Hepatic stellate cell (primary cell): ENCODE measurements around the gene MLXIP.

ENCODE experiments used
- DNase-seq: peaks from one replicate; pipeline ENCODE4 v3.0.0; 2011; ENCODE audit warnings: low spot score

MLXIP gene

DNA sequence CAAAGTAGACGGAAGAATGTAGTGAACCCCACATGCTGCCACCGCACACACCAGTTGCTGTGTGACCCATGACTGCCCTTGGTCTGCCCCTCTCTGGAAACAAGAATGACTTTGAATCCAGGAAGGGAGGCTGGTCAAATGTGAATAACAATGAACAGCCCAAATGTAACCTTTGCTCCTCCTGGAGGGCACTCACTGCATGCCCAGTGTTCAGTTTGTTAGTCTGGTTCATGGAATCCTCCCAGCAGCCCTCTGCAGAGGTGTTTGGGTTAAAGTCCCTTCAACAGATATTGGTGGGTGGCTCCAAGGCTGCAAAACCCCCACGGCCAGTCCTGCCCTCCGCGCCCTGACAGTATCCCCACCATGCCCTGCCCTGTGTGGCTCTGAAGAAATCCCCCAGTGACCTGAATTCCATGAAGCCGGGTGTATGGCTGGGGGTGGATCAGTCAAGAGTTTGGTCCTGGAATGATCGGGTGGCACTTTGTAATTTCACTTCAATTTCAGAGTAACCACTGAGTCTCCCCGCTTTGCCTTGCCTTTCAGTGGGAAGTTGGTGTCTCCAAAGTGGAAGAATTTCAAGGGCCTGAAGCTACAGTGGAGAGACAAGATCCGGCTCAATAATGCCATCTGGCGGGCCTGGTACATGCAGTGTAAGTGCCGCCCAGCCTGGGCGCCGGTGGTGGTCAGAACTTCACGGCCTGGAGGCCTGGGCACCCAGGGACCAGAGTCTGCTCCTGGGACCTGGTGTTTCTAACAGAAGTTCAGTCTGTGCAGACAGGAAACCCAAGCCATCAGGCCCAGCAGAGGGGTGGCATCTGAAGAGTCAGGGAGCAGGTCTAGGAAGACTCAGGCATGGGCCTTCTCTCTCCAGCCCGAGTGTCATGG, 48.4 kb downstream of the MLXIP start:
- no peak for DNase-seq

DNA sequence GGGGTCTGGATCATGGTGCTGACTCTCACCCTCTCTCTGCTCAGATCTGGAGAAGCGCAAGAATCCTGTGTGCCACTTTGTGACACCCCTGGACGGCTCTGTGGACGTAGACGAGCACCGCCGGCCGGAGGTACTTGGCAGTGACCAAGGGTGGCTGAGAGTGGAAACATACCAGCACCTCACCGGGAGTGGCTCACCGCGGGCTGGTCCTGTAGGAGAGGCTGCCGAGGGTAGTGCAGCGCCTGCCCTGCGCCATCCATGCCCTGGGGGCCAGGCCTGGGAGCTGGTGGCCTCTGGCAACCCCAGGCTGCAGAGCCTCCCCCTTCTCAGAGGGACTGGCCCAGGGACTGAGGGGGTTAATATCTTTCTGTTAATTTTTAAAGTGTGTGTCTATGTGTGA, 49.3 kb downstream of the MLXIP start:
- no peak for DNase-seq

DNA sequence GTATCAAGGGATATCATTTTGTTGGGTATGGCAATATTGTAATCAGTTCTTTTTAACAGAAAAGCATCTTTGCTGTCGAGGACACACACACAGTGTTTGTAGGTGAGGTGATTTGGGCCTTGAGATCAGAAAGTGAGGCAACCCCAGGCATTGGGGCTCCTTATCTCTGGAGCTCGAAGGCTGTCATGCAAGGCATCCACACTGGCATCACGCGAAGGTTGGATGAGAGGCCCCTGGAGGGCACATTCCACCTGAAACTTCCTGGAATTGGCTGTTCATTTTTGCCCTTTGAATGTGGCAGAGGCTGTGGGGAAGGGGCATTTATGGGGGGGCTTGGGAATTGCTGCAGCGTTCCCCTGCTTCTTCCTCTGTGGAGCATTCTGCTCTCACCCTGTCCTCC, 49.9 kb downstream of the MLXIP start:
- no peak for DNase-seq

DNA sequence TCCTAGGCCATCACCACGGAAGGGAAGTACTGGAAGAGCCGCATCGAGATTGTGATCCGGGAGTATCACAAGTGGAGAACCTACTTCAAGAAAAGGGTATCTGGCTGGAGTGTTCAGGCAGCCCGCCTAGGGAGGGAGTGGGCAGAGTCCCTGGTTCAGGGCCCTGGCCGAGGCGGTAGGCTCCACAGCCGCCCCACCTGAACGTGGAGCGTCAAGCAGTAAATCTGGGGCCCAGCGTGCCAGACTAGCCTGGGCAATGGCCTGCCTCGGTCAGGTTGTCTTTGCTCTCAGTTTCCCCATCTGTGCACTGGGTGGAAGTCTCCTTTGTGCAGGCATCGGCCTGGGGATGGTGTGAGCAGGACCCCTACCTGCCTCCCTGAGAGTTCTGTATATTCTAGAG, 50.6 kb downstream of the MLXIP start:
- no peak for DNase-seq

DNA sequence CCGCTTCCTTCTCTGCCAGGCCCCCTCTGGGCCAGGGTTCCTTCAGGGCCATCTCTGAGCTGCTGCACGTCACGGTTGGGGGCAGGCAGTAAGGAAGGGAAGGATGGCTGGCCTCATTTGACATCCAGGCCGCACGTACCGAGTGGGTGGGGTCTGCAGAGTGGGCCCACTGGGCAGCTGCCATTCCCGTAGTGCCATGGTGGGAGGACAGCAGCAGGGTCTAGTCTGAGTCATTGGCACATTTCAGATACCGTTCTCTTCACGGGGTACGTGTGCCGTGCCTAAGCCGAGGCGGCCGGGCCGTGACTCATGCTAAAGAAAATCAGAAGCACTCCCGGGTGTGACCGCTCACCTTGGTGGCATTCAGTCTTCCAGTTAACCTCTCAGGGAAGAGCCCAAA, 51.6 kb downstream of the MLXIP start:
- peak; percentile 38 for DNase-seq

DNA sequence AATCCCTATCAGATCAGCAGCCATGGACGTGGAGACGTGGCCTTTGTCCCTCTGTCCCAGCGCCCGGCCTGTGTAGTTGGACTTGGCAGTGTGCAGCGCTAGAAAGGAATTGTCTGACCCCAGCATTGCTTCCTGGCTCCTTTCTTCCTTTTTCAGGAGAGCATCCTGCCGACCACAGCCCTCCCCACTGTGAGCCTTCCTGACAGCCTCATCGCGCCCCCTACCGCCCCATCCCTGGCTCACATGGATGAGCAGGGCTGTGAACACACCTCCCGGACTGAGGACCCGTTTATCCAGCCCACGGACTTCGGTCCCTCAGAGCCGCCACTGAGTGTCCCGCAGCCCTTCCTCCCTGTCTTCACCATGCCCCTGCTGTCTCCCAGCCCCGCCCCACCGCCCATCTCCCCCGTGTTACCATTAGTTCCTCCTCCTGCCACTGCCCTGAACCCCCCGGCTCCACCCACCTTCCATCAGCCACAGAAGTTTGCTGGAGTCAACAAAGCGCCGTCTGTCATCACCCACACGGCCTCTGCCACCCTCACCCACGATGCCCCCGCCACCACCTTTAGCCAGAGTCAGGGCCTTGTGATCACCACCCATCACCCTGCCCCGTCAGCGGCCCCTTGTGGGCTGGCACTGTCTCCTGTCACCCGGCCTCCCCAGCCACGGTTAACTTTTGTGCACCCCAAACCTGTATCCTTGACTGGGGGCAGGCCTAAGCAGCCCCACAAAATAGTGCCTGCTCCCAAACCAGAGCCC, 54.8 kb downstream of the MLXIP start:
- no peak for DNase-seq

DNA sequence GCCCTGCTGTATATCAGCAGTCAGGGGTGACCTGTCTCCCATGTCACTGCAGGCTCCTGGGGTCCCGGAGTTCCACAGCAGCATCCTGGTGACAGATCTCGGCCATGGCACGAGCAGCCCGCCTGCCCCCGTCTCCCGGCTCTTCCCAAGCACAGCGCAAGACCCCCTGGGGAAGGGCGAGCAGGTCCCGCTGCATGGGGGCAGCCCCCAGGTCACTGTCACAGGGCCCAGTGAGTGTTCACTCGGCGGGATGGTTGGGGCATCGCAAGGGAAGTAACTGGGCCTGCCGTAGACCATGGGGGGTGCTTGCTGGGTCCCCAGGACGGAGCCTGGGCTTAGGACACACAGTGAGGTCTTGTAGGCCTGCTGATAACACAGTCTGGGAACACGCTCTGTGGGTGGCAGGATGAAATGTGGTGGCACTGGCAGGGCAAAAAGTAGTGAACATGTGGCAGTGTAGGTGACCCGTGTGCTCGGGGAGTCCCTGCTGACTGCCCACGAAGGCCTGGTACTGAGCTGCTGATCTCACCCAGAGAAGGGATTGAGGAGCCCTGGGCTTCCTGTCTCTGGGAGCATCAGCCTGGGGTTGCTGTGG, 57.0 kb downstream of the MLXIP start:
- no peak for DNase-seq

DNA sequence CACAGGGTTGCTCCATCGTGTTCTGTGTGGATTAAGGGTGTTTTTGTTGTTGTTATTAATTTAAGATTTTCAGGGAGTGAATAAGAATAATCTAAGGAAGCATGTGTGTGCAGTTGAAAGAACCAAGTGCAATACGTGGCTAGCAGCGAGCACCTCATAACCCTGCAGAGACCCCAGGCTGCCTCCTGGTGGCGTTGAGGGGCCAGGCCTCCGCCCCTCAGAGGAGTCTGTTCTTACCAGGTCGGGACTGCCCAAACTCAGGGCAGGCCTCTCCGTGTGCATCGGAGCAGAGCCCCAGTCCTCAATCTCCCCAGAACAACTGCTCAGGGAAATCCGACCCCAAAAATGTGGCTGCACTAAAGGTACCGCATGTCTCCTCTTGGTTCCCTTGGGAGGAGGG, 58.7 kb downstream of the MLXIP start:
- no peak for DNase-seq

DNA sequence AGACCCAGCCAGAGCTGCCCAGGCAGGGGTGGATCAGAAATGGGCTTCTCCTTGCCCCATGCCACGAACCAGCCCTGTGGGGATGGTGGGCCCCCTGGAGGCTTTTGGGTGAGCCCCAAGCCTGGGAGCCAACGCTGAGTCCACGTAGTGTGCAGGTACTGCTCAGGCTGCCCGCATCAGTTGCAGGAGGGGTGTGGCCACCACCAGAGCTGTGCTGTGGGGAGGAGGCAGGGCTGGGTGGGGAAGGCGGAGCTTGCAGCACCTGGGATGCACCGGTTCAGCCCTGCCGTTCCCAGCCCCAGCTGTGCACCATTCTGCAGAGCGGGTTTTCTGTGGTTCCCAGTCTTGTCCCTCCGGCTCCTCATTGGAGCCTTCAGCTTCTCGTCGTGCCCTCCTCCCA, 59.1 kb downstream of the MLXIP start:
- DNase-seq: no peak

DNA sequence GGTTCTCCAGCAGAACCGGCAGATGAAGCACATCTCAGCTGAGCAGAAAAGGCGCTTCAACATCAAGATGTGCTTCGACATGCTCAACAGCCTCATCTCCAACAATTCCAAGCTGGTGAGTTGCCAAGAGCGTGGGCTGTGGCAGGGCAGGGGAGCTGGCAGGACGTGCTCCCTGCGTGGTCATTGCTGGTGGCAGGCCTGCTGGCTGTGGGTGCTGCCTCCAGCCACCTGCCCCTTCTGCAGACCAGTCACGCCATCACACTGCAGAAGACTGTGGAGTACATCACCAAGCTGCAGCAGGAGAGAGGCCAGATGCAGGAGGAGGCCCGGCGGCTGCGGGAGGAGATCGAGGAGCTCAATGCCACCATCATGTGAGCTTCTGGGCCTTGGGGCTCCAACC, 59.6 kb downstream of the MLXIP start:
- no peak for DNase-seq

DNA sequence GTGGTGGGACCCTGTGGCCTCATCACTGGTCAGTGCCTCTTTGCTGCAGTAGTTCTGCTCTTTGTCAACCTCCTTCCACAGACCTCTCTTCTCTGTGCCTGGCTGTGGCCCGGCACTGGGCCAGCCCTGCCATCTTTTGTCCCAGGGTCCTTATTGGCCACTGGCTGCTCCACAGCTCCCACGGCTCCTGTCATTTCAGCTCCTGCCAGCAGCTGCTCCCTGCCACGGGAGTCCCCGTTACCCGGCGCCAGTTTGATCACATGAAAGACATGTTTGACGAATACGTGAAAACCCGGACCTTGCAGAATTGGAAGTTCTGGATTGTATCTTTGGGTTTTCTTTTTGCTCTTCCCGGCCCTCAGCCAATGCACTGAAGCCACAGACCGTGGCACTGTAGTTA, 60.1 kb downstream of the MLXIP start:
- no peak for DNase-seq

DNA sequence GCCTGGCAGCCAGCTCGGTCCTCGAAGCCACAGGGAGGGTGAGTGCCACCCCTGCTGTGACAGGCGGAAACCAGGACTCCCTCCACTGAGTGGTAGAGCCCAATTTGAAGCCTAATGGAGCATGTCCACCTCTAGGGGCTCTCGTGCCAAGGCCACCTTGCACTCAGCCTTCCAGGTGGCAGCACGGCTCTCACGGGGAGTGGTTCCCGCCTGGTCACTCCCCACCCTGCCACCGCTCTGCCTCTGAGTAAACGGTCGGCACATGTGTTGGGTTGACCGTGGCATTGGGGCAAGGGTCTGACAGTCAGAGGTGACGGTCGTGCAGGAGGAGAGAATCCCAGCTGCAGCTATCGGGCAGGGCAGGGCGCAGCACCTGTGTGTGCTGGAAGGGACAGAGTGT, 60.7 kb downstream of the MLXIP start:
- DNase-seq: no peak

DNA sequence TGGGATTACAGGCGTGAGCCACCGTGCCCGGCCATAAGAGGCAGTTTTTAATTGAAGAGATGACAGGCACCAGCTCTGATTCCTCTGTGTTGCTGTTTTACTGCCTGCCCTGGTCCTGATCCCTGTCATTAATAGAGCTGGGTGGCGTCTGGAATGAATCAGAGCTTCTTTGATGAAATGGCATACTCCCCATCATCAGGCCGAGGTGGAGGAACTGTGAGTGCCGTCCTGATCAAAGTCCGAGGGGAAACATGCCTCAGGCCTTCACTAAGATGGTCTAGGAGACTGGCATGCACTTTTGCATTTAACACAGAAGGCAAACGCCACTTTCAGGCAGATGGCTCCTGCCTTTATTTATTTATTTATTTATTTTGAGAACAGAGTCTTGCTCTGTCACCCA, 61.4 kb downstream of the MLXIP start:
- no peak for DNase-seq

DNA sequence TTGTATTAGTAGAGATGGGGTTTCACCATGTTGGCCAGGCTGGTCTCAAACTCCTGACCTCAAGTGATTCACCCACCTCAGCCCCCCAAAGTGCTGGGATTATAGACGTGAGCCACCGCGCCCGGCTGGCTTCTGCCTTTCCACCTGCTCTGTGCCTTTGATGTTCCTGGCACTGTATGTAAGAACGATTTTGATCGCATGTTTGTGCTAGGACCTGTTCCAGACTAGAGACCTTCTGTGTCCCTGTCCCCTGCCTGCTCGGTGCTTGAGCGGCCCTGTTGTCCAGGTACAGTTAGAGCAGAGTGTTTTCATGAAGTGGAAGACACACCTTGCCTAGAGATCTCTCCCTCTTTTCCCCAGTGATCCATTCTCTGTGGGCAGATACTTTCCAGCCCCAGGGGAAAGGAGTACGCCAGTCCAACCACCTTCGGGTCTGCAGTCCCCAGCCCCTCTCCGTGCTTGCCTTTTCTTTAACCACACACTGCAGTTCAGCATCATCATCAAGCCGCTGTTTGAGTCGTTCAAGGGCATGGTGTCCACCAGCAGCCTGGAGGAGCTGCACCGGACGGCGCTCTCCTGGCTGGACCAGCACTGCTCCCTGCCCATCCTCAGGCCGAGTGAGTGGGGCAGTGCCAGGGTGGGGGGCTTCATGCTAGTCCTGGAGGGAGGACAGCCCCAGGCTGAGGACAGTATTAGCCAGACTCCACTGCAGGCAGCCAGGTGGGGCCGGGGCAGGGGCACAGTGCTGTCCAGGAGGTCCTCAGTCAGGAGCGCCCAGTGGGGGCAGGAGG, 62.1 kb downstream of the MLXIP start:
- no peak for DNase-seq

DNA sequence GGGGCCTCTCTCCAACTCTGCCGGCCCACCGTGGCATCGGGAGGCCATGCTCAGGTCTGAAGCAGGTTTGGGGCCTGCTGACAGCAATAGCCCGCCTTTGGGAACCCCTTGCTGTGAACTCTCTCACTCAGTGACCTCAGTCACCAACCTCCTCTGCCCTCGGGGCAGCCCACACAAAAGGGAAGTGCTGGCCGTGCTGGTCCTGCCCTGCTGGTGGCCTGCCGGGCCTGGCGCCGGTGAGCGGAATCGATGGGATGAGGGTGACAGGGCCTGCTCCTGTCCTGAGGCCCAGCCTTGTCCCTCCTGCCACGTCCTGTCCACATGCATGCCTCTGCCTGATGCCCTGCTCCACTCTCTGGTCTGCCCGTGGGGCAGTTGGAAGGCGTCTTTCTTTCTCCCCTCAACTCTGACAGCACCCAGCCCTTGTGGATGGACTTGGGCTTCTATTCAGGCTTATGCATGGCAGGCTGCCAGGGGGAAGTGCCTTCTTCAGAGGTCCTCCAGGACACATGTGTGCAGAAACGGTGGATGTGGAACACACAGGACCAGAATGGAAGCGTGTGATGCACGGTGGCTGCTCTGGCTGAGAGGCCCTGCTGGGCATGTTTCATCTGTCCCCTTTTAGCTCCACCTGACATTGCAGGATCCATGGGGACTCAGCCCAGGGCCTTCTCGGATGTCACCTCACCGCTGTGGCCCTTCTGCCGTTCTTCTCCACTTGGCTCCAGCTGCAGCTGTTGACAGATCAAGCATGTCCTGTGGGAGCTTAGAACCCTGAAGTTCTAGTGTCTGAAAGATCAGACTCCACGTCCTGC, 63.6 kb downstream of the MLXIP start:
- no peak for DNase-seq

DNA sequence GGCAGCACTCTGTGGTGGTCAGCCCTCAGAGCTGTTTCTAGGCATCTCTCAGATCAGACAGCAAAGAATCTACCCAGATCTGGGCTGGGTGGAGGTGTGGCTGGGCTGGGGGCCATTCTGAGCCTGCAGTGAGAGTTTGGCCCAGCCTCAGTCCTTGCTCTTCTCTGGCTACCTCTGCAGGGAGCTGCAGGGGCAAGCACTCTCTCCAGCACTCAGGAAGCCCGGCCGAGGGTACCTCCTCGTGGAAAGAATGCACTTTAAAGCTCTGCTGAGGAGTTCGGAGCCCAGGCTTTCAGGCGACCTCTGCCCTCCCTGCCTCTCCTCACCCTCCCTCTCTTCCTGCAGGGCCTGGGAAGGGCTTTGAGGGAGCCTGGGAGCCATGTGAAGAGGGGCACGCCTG, 64.3 kb downstream of the MLXIP start:
- no peak for DNase-seq

DNA sequence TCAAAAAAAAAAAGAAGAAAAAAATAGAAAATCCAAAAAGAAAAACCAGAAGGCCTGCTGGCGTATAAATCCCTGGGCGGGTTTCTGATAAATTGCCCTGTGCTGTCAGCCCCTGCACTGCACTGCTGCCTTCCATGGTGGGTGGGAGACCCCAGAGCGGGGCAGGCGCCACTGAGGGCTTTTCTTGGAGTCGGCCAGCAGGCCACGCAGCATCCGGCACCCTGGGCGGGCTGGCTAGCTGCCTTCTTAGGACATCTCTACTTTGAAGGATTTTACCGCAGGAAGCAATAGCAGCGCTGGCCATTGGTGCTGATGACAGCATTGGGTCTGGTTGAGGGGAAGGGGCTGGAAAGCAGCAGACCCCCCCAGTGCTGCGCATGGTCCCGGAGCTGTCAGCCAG, 66.3 kb downstream of the MLXIP start:
- DNase-seq: no peak

DNA sequence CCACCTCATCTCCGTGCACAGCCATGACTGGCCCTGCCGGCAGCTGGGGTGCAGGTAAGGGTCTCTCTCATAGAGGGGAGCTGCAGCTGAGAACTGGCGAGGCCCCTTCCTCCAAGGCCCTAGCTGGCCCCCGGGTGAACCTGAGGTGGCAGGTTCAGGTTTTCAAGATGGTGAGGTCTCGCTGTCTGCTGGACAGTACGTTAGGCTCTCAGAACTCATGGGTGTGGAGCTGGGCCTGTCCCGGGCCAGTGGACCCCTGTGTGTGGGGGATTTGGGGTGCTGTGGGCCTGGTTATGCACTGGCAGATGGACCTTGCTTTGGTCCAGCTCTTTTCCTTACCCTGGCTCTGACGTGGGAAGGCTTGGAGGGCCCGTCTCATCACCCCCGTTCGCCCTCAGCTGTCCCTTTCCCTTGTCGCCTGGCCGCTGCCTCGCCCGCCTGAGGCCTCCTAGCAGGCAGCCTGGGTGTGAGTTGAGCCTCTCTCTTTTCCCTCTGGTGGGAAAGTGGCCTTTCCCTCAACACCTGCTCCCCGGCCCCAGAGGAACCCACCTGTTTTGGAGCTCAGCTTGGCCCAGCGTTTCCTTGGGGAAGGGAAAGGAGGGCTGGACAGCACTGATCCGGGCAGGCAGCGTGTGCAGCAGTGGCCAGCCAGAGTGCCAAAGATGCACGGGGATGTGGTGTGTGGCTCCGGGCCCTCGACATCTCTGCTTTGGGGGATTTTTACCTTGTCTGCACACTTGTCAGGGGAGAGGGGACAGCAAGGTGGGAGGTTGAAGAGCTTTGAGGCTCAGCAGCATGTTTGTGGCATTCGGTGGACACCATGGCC, 67.2 kb downstream of the MLXIP start:
- DNase-seq: no peak

DNA sequence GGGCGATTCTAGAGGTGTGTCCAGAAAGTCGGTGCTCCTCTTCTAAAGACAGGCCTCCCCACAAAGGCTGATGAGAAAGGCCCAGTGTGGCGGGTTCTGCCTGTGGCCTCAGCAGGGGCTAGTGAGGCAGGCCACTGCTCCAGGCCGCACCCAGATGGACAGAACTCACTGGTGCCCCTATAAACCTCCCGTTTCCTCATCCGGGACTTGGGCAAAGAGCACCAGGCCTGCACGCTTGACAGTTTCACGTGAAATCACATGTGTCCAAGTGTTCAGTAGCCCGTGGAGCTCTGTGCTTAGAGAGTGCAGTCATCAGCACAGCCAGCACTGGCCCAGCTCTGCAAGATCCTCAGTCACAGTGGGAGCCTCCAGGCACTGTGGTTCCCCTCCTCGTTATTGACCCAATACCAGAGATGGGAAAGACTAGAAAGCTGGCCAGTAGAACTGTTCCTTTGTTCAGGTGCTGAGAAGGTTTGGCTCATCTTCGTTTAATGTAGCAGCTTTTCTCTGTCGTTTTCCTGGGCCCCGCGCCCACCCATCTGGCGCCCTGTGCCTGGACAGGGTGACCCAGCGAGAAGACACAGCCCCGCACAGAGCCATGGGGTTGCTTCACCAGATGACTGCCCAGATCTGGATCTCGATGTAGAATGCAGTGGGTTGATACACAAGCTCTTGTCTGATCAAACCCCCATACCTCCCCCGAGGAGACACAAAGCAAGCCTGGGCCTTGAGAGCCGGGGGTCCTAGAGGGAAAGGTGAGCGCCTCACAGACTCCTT, 69.1 kb downstream of the MLXIP start:
- no peak for DNase-seq

DNA sequence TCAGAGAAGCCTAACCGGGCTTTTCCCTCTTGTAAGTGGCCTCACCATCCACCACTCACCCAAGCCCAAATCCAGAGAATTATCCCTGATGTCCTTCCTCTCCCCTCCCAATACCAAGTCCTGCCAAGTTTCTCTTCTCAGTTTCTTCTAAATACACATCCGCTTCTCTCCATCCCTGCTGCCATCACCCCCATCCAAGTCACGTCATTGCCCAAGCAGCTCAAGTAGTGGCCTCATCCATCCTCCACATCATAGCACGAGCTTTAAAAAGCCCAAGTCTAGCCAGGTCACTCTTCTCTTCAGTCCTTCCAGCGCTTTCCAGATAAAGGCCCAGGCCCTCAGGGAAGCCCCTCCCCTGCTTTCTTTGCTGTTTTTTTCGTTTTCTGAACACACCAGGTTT, 70.1 kb downstream of the MLXIP start:
- DNase-seq: peak; percentile 85
